Daoy (cell line): ENCODE data around the gene LITAF. TPM values are rescaled to one million over a fixed set of nuclear protein-coding genes. Genes with fewer than 3 reads are reported as not detected.
"Not testable (repeated sequence)": the region's sequence is repeated elsewhere in the genome, so short reads cannot be mapped to it uniquely, and the experiment has no call there.

Experiments used
- DNase-seq: peaks from one replicate; pipeline ENCODE4 v3.0.0-alpha.2; 2015; ENCODE audit warnings: low read depth
- total RNA-seq: library from RNA; depleted of rRNA; stranded (reverse); fragments of >200 nt; shearing (Covaris generic); gene quantifications from 2 replicates; pipeline ENCODE4 v1.2.3, GENCODE V29; 2014

The LITAF gene
- total RNA-seq, 1 experiment from 2014 or later, result 22.9 TPM

DNA sequence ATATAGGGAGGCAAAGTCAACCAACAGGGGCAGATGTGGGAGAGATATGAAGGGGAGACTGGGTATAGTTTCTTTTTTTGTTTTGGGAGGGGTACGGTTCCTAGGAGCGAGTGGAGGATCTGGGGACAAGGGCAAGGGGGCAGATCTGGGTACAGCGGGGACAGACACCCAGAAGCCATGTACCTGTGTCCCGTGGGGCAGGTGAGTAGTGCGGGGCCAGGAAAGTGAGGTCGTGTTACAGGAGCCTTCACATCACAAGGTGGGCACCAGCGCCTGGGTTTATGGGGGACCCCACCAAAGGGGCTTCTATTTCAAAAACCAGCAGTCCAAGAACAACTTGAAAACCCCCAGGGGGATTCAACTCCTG is 11.5 kb downstream of the LITAF start:
- no peak for DNase-seq

DNA sequence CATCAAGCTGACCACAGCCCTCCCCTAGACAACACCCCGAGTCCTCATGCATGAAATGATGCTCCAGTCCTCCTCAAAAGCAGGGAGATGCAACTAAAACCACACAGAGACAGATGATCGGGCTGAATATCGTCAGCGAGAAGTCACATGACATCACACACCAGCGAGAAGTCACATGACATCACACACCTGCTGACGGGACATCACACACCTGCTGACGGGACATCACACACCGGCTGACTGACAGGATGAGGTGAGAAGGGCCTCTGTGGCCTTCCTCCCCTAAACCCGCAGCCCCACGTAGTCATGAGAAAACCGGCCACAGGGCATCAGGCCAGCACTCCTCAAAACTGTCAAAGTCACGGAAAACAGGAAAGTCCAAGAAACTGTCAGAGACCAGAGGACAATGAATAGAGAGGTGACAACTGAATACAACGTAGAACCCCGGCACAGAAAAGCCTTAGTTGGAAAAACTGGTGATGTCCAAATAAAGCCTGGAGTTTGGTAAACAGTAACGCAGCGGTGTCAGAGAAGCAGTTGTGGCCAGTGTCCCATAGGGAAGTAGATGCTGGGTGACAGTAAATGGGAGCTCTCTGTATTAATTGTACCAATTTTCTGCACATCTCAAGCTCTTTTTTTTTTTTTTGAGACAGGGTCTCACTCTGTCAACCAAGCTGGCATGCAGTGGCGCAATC is 14.3 kb downstream of the LITAF start:
- no peak for DNase-seq

DNA sequence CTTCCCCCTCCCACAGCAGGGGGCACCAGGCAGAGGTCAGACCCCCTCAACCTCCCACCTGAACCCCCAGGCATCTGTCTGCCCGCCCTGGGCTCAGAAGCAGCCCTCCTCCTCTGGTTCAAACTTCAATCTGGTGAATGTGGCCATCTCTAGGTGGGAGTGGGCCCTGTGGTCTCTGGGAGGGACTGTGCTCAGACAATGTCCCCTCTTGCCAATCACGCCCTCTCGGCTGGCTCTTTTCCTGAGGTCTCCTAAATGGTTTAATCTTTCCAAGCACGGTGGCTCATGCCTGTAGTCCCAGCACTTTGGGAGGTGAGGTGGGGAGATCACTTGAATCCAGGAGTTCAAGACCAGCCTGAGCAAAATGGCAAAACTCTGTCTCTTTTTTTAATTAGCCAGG is 15.2 kb downstream of the LITAF start:
- DNase-seq, result no peak

DNA sequence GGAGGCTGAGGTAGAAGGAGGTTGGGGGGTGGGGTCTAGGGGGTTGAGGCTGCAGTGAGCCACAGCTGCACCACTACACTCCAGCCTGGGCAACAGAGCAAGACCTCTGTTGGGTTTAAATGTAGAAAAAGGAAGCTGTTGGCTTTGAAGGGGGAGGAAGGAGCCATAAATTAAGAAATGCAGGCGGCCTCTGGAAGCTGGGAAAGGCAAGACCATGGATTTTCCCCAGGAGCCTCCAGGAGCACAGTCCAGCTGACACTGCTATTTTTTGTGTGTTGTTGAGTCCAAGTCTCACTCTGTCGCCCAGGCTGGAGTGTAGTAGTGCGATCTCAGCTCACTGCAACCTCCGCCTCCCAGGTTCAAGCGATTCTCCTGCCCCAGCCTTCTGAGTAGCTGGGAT is 15.9 kb downstream of the LITAF start:
- DNase-seq, result no peak

DNA sequence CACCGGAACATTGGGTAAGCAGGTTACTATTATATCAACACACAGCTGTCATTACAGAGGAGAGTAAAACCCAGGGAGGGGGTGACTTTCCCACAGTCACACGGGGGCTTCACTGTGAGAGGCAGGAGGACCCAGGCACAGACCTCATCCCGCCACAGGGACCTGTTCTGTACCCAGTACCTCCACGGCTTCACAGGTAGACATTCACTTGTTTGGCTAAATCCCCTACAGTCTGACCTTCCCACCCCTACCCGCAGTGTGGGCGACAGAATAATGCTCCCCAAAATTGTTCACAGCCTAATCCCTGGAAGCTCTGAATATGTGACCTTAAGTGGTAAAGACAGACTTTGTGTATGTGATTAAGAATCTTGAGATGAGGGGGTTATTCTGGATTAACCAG is 16.5 kb downstream of the LITAF start:
- DNase-seq, result no peak

DNA sequence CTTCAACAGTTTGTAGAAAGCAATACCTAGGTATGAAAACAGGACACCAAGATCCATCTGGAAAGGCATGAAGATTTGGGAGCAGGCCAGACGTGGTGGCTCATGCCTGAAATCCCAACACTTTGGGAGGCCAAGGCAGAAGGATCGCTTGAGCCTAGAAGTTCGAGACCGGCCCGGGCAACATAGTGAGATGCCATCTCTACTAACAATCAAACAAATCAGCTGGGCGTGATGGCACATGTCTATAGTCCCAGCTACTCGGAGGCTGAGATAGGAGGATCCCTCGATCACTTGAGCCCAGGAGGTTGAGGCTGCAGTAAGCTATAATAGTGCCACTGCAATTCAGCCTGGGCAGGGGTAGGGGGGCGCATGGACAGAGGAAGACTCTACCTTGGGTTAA is 20.3 kb downstream of the LITAF start:
- no peak for DNase-seq

DNA sequence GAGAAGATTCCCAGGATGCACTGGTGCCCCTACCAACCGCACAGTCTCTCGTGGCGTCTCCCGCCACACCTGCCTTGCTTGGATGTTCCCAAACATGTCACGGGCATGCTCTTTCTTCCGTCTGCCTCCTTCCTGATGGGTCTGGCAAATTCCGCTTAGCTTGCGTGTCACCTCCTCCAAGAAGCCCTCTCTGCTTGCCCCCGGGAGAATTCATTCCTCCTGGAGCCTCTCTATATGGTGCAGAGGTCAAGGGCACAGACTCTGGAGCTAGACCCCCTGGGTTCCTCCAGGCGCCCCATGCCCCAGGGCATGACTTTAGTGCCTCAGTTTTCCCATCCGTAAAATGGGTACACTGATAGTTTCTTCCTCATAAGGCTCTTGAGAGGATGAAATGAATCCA is 21.1 kb downstream of the LITAF start:
- DNase-seq, result no peak

DNA sequence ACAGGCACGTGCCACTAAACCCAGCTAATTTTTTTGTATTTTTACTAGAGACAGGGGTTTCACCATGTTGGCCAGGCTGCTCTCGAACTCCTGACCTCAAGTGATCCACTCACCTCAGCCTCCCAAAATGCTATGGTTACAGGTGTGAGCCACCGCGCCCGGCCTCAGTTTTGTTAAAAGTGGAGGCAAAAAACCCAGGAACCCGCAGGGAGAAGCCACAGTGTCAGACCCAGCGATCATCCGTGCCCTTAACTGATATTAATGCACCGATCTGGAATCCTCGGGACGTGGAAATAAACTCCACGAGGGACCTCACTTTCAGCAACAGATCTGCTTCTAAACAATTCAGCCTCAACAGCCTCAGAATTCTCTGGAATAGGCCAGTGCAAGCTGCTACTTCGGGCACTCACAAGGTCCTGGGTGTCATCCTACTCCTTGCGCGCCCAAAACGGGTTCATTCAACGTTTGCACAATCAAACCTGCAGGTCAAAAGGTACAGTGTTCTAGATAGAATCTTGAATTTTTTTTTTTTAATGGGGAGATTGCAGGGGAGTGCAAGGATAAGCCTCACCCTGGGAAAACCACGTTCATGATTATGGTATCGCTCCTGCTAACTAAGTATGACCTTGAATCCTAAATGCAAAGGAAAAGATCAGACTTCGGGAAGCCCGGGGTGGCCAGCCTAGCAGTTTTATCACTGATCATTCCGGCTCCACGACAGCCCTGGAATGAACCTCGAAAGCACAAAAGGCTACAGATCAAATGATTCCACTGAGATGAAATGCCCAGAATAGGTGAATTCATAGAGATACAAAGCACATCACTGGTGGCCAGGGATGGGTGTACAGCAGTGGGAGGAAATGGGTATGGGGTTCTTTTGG is 22.4 kb downstream of the LITAF start:
- no peak for DNase-seq

DNA sequence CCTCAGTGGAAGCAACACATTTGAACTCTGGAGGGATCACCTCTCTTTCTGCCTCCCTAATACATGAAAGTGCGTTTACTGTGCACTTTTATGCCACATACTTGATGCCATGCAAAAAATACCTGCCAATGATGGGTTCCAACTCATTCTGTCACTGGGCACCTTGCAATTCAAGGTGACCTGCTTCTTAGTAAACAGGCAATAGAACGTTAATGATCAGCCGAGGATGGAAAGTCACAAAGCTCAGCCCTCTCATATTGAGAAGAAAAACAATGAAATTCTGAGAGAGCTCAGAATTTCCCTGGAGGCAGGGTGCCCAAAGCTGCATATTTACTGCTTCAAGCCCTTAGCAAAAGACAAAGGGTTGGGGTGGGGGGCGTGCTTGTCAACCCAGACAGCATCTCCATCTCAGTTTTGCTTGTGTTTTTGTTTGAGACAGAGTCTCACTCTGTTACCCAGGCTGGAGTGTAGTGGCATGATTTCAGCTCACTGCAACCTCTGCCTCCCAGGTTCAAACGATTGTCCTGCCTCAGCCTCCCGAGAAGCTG is 23.2 kb downstream of the LITAF start:
- DNase-seq, result no peak

DNA sequence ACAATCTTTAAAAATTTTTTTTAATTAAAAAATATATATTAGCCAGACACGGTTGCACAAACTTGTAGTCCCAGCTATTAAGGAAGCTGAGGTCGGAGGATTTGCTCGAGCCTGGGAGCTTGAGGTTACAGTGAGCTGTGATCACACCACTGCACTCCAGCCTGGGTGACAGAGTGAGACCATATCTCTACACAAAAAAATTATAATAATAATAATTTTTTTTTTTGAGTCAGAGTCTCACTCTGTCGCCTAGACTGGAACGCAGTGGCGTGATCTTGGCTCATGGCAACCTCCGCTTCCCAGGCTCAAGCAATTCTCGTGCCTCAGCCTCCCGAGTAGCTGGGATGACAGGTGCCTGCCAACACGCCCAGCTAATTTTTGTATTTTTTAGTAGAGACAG is 23.8 kb downstream of the LITAF start:
- no peak for DNase-seq

DNA sequence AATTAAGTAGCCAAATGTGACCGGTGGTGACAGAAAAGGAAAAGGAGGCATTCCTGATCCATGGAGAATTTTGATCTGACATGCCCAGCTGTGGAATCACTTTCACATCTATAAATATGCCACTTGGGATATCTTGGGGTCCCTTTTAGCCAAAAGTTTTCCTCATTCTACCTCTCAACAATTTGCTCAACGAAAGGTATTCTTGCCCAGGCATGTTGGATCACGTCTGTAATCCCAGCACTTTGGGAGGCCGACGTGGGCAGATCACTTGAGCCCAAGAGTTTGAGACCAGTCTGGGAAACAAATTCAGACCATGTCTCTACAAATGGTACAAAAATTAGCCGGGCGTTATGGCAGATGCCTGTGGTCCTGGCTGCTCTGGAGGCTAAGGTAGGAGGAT is 24.3 kb downstream of the LITAF start:
- DNase-seq, result no peak

DNA sequence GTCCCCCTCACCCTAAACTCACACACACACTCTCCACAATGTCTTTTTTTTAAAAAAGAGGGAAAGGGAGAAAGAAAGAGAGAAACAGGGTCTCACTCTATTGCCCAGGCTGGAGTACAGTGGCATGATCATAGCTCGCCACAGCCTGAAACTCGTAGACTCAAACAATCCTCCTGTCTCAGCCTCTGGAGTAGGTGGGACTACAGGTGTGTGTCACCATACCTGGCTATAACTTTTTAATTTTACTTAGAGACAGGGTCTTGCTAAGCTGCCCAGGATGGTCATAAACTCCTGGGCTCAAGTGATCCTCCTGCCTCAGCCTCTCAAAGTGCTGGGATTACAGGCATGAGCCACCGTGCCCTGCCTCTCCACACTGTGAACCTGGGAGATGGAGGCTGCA is 24.9 kb downstream of the LITAF start:
- no peak for DNase-seq

DNA sequence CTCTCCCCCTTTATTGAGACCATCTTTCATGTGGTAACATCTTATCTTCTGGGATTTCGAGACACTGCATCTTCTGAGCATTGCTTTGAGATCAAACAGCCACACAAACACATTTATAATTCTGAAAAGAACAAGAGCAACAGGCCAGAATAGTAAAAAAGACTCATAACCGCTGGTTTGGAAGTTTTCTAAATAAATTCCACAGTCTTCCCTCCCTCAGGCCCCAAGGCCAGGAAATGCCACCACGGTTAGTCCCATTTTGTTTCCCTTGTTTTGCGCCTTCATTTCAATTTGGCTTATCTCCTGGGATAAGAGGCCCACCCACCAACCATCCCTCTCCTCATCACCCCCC is 25.3 kb downstream of the LITAF start:
- DNase-seq, result no peak

DNA sequence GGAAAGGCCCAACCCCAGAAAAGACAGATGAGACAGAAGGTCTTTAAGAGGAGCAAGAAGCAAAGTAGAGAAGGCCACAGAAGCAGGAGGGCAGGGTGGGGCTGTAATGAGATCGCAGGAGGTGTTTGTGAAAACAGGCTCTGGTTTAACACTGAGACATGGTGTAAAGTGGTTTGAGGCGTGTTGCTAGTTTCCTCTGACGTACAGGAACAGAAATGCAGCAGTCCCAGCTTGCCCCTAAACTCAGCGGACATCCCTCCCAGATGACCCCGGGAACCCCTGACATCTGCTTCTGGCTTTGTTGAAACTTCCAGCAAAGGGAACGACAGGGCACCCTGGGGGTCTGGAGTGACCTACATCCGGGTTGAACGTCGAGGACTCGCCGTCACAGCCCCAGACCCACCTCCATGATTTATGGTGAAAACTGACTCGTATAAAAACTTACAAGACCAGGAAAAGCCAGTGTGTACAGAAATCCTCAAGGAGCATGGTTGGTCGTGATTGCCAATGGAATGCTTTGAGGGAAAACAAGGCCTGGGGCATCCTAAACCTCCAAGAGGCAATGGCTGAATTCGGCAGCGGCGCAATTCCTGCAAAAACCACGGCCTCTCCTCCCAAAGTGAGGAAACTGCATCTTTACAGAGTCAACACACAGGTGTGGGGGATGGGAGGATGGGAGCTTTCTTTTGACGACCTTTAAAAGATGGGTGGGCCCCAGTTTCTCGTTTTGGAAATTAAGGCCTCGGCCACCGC is 25.8 kb downstream of the LITAF start:
- DNase-seq, result no peak

DNA sequence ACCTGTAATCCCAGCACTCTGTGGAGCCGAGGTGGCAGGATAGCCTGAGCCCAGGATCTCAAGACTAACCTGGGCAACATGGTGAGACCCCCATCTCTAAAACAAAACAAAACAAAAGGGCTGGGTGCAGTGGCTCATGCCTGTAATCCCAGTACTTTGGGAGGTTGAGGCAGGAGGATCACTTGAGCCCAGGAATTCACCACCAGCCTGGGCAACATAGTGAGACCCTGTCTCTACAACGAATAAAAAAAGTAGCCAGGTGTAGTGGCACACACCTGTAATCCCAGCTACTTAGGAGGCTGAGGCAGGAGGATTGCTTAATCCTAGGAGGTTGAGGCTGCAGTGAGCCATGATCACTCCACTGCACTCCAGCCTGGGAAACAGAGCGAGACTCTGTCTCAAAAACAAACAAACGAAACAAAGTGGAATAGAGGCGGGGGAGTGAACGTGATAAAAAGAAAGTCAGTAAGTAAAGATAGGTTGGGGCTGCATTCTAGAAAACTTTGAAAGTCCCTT is 28.4 kb downstream of the LITAF start:
- not testable (repeated sequence) for DNase-seq

DNA sequence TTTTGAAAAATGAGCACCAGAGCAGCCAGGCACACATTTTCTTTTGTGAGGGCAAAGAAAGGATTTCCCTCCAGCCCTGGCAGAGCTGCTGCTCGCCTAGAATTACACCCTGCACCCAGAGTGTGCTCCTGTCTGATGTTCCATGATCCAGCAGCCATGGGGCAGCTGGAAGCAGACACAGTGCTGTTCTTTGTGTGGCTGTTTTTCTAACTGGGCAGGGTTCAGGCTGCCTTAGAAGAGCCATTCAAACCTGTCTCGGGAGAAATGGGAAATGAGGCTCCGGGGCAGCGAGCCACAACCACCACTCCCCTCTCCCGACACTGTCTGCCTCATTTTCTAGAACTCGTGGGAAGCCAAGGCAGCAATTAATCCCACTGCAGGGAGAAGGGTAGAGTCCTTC is 28.9 kb downstream of the LITAF start:
- no peak for DNase-seq

DNA sequence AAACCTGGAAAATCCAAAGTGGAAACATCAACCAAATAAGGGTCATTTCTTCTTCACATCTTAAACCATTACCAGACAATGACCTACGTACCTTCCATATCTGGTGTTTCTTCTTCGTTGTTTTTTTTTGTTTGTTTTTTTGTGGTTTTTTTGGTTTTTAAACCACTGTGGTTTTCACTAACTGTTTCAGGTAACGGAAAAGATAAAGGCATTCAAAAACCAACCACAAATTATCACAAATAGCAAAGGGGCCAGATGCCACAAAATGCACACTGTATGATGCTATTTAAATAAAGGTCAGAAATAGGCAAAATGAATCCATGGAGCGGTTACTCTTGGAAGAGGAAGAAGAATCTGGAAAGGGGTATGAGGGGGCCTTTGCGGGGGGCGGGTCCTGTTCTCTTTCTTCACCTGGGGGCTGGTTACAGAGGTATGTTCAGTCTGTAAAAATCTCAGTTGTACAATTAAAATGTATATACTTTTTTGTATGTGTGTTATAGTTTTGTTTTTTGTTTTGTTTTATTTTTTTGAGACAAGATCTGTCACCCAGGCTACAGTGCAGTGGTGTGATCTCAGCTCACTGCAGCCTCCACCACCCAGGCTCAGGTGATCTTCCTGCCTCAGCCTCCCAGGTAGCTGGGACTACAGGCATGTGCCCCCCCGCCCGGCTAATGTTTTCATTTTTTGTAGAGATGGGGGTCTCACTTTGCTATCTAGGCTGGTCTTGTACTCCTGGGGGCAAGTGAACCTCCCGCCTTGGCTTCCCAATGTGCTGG is 29.6 kb downstream of the LITAF start:
- DNase-seq, result no peak

DNA sequence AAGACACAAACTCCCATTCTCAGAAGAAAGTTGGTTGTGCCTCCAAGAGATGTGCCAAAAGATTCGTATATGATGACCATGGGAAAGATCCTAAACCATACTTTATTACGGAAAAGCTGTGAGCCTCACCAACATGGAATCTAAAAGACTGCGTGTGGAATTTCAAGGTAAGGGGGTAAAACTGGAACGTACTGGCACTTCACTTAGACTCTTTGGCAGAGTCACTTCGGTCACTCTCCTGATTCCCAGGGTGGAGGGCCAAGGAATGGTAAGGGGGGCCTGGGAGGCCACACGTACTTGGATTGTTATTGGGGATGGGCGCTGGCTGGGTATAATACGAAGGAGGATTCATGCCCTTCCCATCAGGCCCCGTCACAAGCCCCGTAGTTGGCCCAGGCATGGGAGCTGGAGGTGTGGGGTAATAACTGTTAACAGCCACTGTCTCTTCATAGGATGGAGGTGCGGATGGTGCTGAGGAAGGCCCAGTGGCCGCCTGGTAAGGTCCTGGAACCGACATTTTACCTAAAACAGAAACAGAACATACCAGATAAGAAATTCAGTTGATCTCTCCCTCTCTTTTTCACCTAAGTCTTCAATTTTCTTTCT is 30.4 kb downstream of the LITAF start:
- no peak for DNase-seq

DNA sequence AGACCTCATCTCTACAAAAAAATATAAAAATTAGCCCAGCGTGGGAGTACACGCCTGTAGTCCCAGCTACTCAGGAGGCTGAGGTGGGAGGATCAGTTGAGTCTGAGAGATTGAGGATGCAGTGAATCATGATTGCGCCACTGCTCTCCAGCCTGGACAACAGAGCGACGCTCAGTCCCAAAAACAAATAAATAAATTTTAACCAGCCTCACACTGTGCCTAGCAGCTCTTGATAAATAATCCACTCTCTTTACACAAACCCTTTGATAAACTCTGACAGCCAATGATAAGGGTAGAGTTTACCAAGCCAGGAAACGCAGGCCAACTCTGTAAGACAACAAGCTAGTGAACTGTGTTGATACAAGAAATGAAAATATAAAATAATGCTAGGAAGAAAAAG is 32.7 kb downstream of the LITAF start:
- no peak for DNase-seq

DNA sequence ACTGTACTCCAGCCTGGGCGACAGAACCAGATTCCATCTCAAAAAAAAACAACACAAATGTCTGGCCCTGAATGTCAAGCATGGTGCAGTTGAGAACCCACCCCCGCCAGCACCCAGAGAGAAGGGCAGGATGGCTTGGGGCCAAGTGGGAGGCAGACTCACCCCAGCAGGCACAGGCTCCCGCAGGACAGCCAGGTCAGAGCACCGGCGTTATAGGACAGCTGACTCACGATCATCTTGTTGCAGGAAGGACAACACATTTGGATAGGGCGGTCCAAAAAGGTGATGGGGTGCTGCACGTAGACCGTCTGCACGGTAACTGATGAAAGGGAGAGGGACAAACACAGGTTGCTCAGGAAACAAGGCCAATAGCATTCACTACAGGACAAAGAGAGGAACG is 33.3 kb downstream of the LITAF start:
- DNase-seq, result no peak

DNA sequence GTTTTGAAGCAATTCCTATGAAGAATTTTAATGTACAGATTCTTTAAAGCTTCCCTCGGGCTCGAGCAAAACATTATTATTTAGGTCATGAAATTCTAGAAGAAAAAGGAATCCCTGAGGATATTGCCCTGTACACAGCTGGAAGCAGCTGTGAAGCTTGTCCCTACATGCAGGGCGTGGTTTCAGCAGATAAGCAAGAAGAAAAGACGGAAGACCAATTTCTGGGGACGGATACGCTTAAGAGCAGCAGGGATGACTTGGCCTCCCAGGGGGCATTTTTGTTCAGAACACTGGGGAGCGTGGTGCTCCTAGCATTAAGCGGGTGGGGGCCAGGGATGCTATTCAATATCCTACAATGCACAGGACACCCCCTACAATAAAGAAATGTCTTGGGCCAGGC is 34.3 kb downstream of the LITAF start:
- DNase-seq, result no peak
